Activated CD4-positive, alpha-beta T cell treated with anti-CD3 and anti-CD28 coated beads, Interleukin-10, Interleukin-2, amounts not matched to agents 100 ng/mL and 50 ng/mL, durations not matched to agents 16 hours and 8 hours (primary cell): ENCODE results near the gene CD68.
A peak's percentile ranks its signal among the peaks of the same experiment; 100 is the strongest.

ENCODE experiments used
- DNase-seq: peaks from one replicate; pipeline ENCODE4 v3.0.0-alpha.2; 2020

The CD68 gene

GRCh38 chr17:7560172-7561027 is 19.0 kb upstream of the CD68 start:
- DNase-seq: peak; percentile 68

GRCh38 chr17:7561028-7561575 is 18.3 kb upstream of the CD68 start:
- DNase-seq: peak; percentile 91

- peak; percentile 94 for DNase-seq
Measured at GRCh38 chr17:7561589-7562207, 17.7 kb upstream of the CD68 start, which contains the start of gene SENP3. TSS of gene SENP3 (plus strand) at chr17:7561919. CDS start at chr17:7563077, 1,158 bp downstream.

GRCh38 chr17:7562208-7562605 is 17.2 kb upstream of the CD68 start:
- DNase-seq: no peak

- no peak for DNase-seq
Measured at GRCh38 chr17:7563115-7563869, 16.1 kb upstream of the CD68 start.

- DNase-seq: no peak
Measured at GRCh38 chr17:7569571-7569970, 9.9 kb upstream of the CD68 start.

GRCh38 chr17:7570351-7570750 is 9.1 kb upstream of the CD68 start:
- no peak for DNase-seq

- peak; percentile 100 for DNase-seq
Measured at GRCh38 chr17:7572338-7572587, 7.2 kb upstream of the CD68 start.

GRCh38 chr17:7572588-7573323 is 6.7 kb upstream of the CD68 start:
- DNase-seq: no peak

- peak; percentile 94 for DNase-seq
Measured at GRCh38 chr17:7573324-7574080, 5.9 kb upstream of the CD68 start.

GRCh38 chr17:7574176-7574953 is 5.1 kb upstream of the CD68 start:
- no peak for DNase-seq

- no peak for DNase-seq
Measured at GRCh38 chr17:7575481-7575883, 4.0 kb upstream of the CD68 start.

GRCh38 chr17:7575959-7576358 is 3.5 kb upstream of the CD68 start:
- no peak for DNase-seq

- no peak for DNase-seq
Measured at GRCh38 chr17:7576432-7576937, 3.0 kb upstream of the CD68 start.

- no peak for DNase-seq
Measured at GRCh38 chr17:7577327-7578199, 1.9 kb upstream of the CD68 start.

- no peak for DNase-seq
Measured at GRCh38 chr17:7579834-7580603, 581 bp downstream of the CD68 start.

- no peak for DNase-seq
Measured at GRCh38 chr17:7580604-7581575, 1.5 kb downstream of the CD68 start.
